ENCODE data around the gene CADPS2. TPM values are rescaled to one million over a fixed set of nuclear protein-coding genes. Genes with fewer than 3 reads are reported as not detected.

Gene CADPS2
- total and polyA plus RNA-seq, 4 donors, result 5.6 to 41.1 (median 11.0) TPM

GRCh38 chr7:122543166-122543565 is 343.1 kb downstream of the CADPS2 start:
- no peak for TF ChIP-seq EGR1 (IDR thresholded peaks at IDR 0.05; ENCODE audit: low read depth in 2 of 2)
- no peak for TF ChIP-seq ZBTB33 (IDR thresholded peaks at IDR 0.05)
- no peak for TF ChIP-seq YY1 (IDR thresholded peaks at IDR 0.05)
- TF ChIP-seq HNF4A (conservative IDR thresholded peaks at IDR 0.05), result no peak
- TF ChIP-seq FOXA2 (IDR thresholded peaks at IDR 0.05), result no peak
- no peak overlapping the region for H3K9ac ChIP-seq (ENCODE audit: low read depth in 1 of 2, low read length in 2 of 2)
- no peak for DNase-seq (ENCODE audit: low spot score)
- no peak overlapping the region for H3K4me3 ChIP-seq (ENCODE audit: low read depth in 1 of 3, low read length in 3 of 3)
- H3K9me3 ChIP-seq (ENCODE audit: control insufficient read depth in 4 of 4, low read length in 3 of 4), result no peaks in the 10 kb centered on the region
- no peak overlapping the region for H3K27ac ChIP-seq (ENCODE audit: low read depth in 1 of 2, low read length in 2 of 2)
- no peaks in the 10 kb centered on the region for H3K36me3 ChIP-seq (ENCODE audit: control insufficient read depth in 4 of 4, insufficient read depth in 3 of 4, low read depth in 1 of 4, low read length in 3 of 4)
- H3K27me3 ChIP-seq (ENCODE audit: control insufficient read depth in 4 of 4, insufficient read depth in 4 of 4, low read length in 3 of 4), result no peaks in the 10 kb centered on the region
- no peaks in the 10 kb centered on the region for H3K4me1 ChIP-seq (ENCODE audit: control insufficient read depth in 4 of 4, insufficient read depth in 4 of 4, low read length in 3 of 4)

GRCh38 chr7:122535086-122535485 is 351.2 kb downstream of the CADPS2 start:
- Histone ChIP-seq H3K27me3 (ENCODE audit: control insufficient read depth in 4 of 4, insufficient read depth in 4 of 4, low read length in 3 of 4) (no peaks in the 10 kb centered on the region), H3K4me3 (ENCODE audit: low read depth in 1 of 3, low read length in 3 of 3) (no peak overlapping the region), H3K36me3 (ENCODE audit: control insufficient read depth in 4 of 4, insufficient read depth in 3 of 4, low read depth in 1 of 4, low read length in 3 of 4) (no peaks in the 10 kb centered on the region), H3K4me1 (ENCODE audit: control insufficient read depth in 4 of 4, insufficient read depth in 4 of 4, low read length in 3 of 4) (no peaks in the 10 kb centered on the region), H3K27ac (ENCODE audit: low read depth in 1 of 2, low read length in 2 of 2) (no peak overlapping the region), H3K9me3 (ENCODE audit: control insufficient read depth in 4 of 4, low read length in 3 of 4) (no peaks in the 10 kb centered on the region), H3K9ac (ENCODE audit: low read depth in 1 of 2, low read length in 2 of 2) (no peak overlapping the region)
- TF ChIP-seq HNF4G (IDR thresholded peaks at IDR 0.05), result no peak
- no peak for TF ChIP-seq REST (IDR thresholded peaks at IDR 0.05)
- no peak for TF ChIP-seq MAX (IDR thresholded peaks at IDR 0.05)
- TF ChIP-seq JUND (IDR thresholded peaks at IDR 0.05), result no peak
- no peak for TF ChIP-seq GABPA (IDR thresholded peaks at IDR 0.05 in 1 of 2, conservative IDR thresholded peaks at IDR 0.05 in 1 of 2)
- no peak for TF ChIP-seq HNF4A (conservative IDR thresholded peaks at IDR 0.05)
- no peak for TF ChIP-seq RXRA (IDR thresholded peaks at IDR 0.05)
- TF ChIP-seq FOXA1 (IDR thresholded peaks at IDR 0.05), result no peak
- no peak for TF ChIP-seq ATF3 (IDR thresholded peaks at IDR 0.05)
- TF ChIP-seq TAF1 (conservative IDR thresholded peaks at IDR 0.05), result no peak
- TF ChIP-seq FOXA2 (IDR thresholded peaks at IDR 0.05), result no peak
- no peak for TF ChIP-seq CTCF (IDR thresholded peaks at IDR 0.05; ENCODE audit: low read depth, low read length, missing input control)
- no peak for TF ChIP-seq EGR1 (IDR thresholded peaks at IDR 0.05; ENCODE audit: low read depth in 2 of 2)
- no peak for TF ChIP-seq SP1 (IDR thresholded peaks at IDR 0.05)
- no peak for TF ChIP-seq NR2F2 (IDR thresholded peaks at IDR 0.05)
- no peak for TF ChIP-seq ZBTB33 (IDR thresholded peaks at IDR 0.05)
- no peak for TF ChIP-seq RAD21 (IDR thresholded peaks at IDR 0.05)
- TF ChIP-seq YY1 (IDR thresholded peaks at IDR 0.05), result no peak
- DNase-seq (ENCODE audit: low spot score), result no peak
- WGBS, result 91% methylated on average over 1 of the region's 1 CpG

Data from liver (tissue), 9 donors.